ENCODE results near the gene MMP12.
"Not testable (repeated sequence)": the region's sequence is repeated elsewhere in the genome, so short reads cannot be mapped to it uniquely, and the experiment has no call there.

Gene MMP12

DNA sequence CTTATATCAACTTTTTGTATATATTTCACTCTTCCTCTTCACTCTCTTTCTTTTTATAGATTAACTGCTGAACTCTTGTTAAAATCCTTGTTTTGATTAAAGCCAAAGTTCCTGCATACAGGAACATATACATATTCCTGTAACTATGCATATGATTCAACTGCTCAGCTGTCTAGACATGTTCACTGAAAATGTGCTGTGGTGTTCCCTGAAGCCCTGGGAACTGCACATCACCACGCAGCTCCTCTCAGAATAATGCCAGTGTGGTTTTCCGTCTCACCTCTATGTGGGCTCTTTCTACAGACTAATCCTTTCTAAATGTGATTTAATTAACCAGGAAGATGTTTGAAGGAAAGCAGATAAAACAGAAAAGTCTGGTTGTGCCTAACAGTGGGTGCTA lies 25.6 kb upstream of the MMP12 start:
- FAIRE-seq = no peak

GRCh38 chr11:102891736-102892135 lies 17.0 kb upstream of the MMP12 start:
- DNase-seq (ENCODE audit: insufficient read length, low spot score) (no peak), FAIRE-seq (no peak)
- TF ChIP-seq POLR2AphosphoS5 (IDR thresholded peaks at IDR 0.05; ENCODE audit: low read depth, low read length) = no peak
- no peak for TF ChIP-seq SPI1 (IDR thresholded peaks at IDR 0.05; ENCODE audit: low read depth, low read length)
- no peak for TF ChIP-seq POU2F2 (IDR thresholded peaks at IDR 0.05; ENCODE audit: low read depth, low read length)
- TF ChIP-seq POLR2A (IDR thresholded peaks at IDR 0.05; ENCODE audit: low read depth, low read length) = no peak
- TF ChIP-seq PAX5 (IDR thresholded peaks at IDR 0.05; ENCODE audit: insufficient read depth, low read length, severe bottlenecking) = no peak
- no peak for TF ChIP-seq TAF1 (IDR thresholded peaks at IDR 0.05; ENCODE audit: low read depth, low read length)

More for the DNA sequence above, 25.6 kb upstream of the MMP12 start:
- no peak for TF ChIP-seq POU2F2 (IDR thresholded peaks at IDR 0.05; ENCODE audit: low read depth, low read length)
- TF ChIP-seq POLR2AphosphoS5 (IDR thresholded peaks at IDR 0.05; ENCODE audit: low read depth, low read length) = no peak
- no peak for TF ChIP-seq POLR2A (IDR thresholded peaks at IDR 0.05; ENCODE audit: low read depth, low read length)
- no peak for TF ChIP-seq PAX5 (IDR thresholded peaks at IDR 0.05; ENCODE audit: insufficient read depth, low read length, severe bottlenecking)
- no peak for TF ChIP-seq TAF1 (IDR thresholded peaks at IDR 0.05; ENCODE audit: low read depth, low read length)
- no peak for TF ChIP-seq SPI1 (IDR thresholded peaks at IDR 0.05; ENCODE audit: low read depth, low read length)
- no peak for DNase-seq (ENCODE audit: insufficient read length, low spot score)

DNA sequence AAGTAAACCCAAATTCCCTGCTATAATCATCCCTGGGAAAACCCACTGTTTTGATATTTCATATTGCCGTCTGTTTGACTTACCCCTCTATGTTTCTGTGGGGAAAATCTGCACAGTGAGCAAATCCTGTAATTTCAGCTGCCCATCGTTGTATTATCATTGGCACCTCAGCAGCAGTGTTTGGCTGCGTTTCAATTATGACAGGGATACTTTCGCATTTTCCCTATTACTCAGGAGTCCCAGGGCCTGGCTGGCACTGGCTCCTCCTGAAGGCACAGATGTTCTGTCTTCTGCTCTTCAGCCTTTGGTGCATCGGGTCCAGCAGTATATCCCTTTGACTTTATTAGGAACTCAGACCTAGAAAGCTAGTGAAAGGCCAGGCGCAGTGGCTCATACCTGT lies 12.2 kb upstream of the MMP12 start:
- DNase-seq (ENCODE audit: insufficient read length, low spot score) (no peak), FAIRE-seq (no peak)
- TF ChIP-seq SPI1 (IDR thresholded peaks at IDR 0.05; ENCODE audit: low read depth, low read length) = no peak
- no peak for TF ChIP-seq POLR2AphosphoS5 (IDR thresholded peaks at IDR 0.05; ENCODE audit: low read depth, low read length)
- TF ChIP-seq POLR2A (IDR thresholded peaks at IDR 0.05; ENCODE audit: low read depth, low read length) = no peak
- TF ChIP-seq TAF1 (IDR thresholded peaks at IDR 0.05; ENCODE audit: low read depth, low read length) = no peak
- TF ChIP-seq POU2F2 (IDR thresholded peaks at IDR 0.05; ENCODE audit: low read depth, low read length) = no peak
- TF ChIP-seq PAX5 (IDR thresholded peaks at IDR 0.05; ENCODE audit: insufficient read depth, low read length, severe bottlenecking) = no peak

GRCh38 chr11:102883141-102883540 lies 8.4 kb upstream of the MMP12 start:
- FAIRE-seq (no peak), DNase-seq (ENCODE audit: insufficient read length, low spot score) (no peak)
- no peak for TF ChIP-seq SPI1 (IDR thresholded peaks at IDR 0.05; ENCODE audit: low read depth, low read length)
- no peak for TF ChIP-seq PAX5 (IDR thresholded peaks at IDR 0.05; ENCODE audit: insufficient read depth, low read length, severe bottlenecking)
- no peak for TF ChIP-seq POU2F2 (IDR thresholded peaks at IDR 0.05; ENCODE audit: low read depth, low read length)
- TF ChIP-seq POLR2A (IDR thresholded peaks at IDR 0.05; ENCODE audit: low read depth, low read length) = no peak
- no peak for TF ChIP-seq POLR2AphosphoS5 (IDR thresholded peaks at IDR 0.05; ENCODE audit: low read depth, low read length)
- TF ChIP-seq TAF1 (IDR thresholded peaks at IDR 0.05; ENCODE audit: low read depth, low read length) = no peak

- no peak for DNase-seq (ENCODE audit: insufficient read length, low spot score)
- peak; percentile 5 for FAIRE-seq
Measured at GRCh38 chr11:102882389-102883024, 7.7 kb upstream of the MMP12 start.

GRCh38 chr11:102879801-102880200 lies 5.0 kb upstream of the MMP12 start:
- no peak for DNase-seq (ENCODE audit: insufficient read length, low spot score)
- TF ChIP-seq POLR2AphosphoS5 (IDR thresholded peaks at IDR 0.05; ENCODE audit: low read depth, low read length) = no peak
- TF ChIP-seq SPI1 (IDR thresholded peaks at IDR 0.05; ENCODE audit: low read depth, low read length) = no peak
- no peak for TF ChIP-seq TAF1 (IDR thresholded peaks at IDR 0.05; ENCODE audit: low read depth, low read length)
- no peak for TF ChIP-seq POLR2A (IDR thresholded peaks at IDR 0.05; ENCODE audit: low read depth, low read length)
- no peak for TF ChIP-seq POU2F2 (IDR thresholded peaks at IDR 0.05; ENCODE audit: low read depth, low read length)
- TF ChIP-seq PAX5 (IDR thresholded peaks at IDR 0.05; ENCODE audit: insufficient read depth, low read length, severe bottlenecking) = no peak
- FAIRE-seq = no peak

More at GRCh38 chr11:102882389-102883024, 7.7 kb upstream of the MMP12 start:
- TF ChIP-seq POLR2AphosphoS5 (IDR thresholded peaks at IDR 0.05; ENCODE audit: low read depth, low read length) = no peak
- TF ChIP-seq POU2F2 (IDR thresholded peaks at IDR 0.05; ENCODE audit: low read depth, low read length) = no peak
- TF ChIP-seq PAX5 (IDR thresholded peaks at IDR 0.05; ENCODE audit: insufficient read depth, low read length, severe bottlenecking) = no peak
- no peak for TF ChIP-seq POLR2A (IDR thresholded peaks at IDR 0.05; ENCODE audit: low read depth, low read length)
- no peak; the same call in 1 of the 2 replicates for TF ChIP-seq SPI1 (IDR thresholded peaks at IDR 0.05; ENCODE audit: low read depth, low read length)
- no peak for TF ChIP-seq TAF1 (IDR thresholded peaks at IDR 0.05; ENCODE audit: low read depth, low read length)

DNA sequence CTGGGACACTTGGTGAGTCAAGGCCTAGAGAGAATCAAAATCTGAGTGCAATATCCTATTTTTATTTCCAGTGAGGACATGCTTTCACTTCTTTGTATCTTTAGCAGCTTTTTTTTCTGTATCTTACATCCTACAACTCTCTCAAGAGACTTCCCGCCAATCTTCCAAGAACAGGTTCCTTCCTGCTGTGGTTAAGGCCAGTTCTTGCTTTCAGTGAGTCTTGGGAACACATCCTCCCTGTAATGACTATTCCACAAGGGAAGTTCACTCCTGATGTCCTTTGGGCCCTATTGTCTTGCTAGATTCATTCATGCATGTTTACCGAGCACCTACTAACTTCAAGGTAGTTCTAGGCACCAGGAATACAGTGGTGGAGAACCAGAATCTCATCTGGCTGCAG lies 3.8 kb upstream of the MMP12 start:
- TF ChIP-seq TAF1 (IDR thresholded peaks at IDR 0.05; ENCODE audit: low read depth, low read length) (no peak), POU2F2 (IDR thresholded peaks at IDR 0.05; ENCODE audit: low read depth, low read length) (no peak), POLR2AphosphoS5 (IDR thresholded peaks at IDR 0.05; ENCODE audit: low read depth, low read length) (no peak), SPI1 (IDR thresholded peaks at IDR 0.05; ENCODE audit: low read depth, low read length) (no peak), POLR2A (IDR thresholded peaks at IDR 0.05; ENCODE audit: low read depth, low read length) (no peak), PAX5 (IDR thresholded peaks at IDR 0.05; ENCODE audit: insufficient read depth, low read length, severe bottlenecking) (no peak)
- DNase-seq (ENCODE audit: insufficient read length, low spot score) = no peak
- no peak for FAIRE-seq

- not testable (repeated sequence) for DNase-seq (ENCODE audit: insufficient read length, low spot score); FAIRE-seq
Measured at GRCh38 chr11:102869354-102869964, 5.3 kb downstream of the MMP12 start.

GRCh38 chr11:102868339-102868738 lies 6.4 kb downstream of the MMP12 start:
- TF ChIP-seq TAF1 (IDR thresholded peaks at IDR 0.05; ENCODE audit: low read depth, low read length) (no peak), POLR2AphosphoS5 (IDR thresholded peaks at IDR 0.05; ENCODE audit: low read depth, low read length) (no peak), PAX5 (IDR thresholded peaks at IDR 0.05; ENCODE audit: insufficient read depth, low read length, severe bottlenecking) (no peak), POLR2A (IDR thresholded peaks at IDR 0.05; ENCODE audit: low read depth, low read length) (no peak), SPI1 (IDR thresholded peaks at IDR 0.05; ENCODE audit: low read depth, low read length) (no peak), POU2F2 (IDR thresholded peaks at IDR 0.05; ENCODE audit: low read depth, low read length) (no peak)
- no peak for FAIRE-seq
- DNase-seq (ENCODE audit: insufficient read length, low spot score) = no peak
